HG02840 (cell line): Measurements from ENCODE around the gene KRTAP2-1.
"Not testable (repeated sequence)": the region's sequence is repeated elsewhere in the genome, so short reads cannot be mapped to it uniquely, and the experiment has no call there.

ENCODE experiments used
- ATAC-seq: cut with Tn5 transposase; IDR thresholded peaks from one replicate; pipeline ENCODE4 v1.9.1; 2021; ENCODE audit warnings: mild to moderate bottlenecking, moderate library complexity, moderate number of reproducible peaks; ENCODE audit not compliant: unreplicated experiment, low FRiP score

The KRTAP2-1 gene

DNA sequence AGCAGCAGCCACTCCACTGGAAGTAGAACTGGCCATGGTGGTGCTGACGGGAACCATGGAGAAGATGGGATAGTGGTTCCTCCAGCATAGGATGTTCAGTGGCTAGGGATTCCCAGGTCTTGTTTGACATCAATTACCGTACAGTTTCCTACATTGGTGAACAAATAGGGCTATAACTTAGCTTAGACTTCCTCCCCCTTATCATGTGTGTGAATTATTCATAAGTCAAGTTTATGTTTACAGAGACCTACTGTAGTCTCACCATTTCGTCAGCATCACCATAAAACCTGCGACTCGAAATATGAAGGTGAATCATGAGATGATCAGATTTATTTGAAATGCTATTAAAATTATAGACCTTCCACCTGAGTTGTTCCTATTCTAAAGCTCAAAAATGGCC is 11.6 kb upstream of the KRTAP2-1 start:
- ATAC-seq = no peak

DNA sequence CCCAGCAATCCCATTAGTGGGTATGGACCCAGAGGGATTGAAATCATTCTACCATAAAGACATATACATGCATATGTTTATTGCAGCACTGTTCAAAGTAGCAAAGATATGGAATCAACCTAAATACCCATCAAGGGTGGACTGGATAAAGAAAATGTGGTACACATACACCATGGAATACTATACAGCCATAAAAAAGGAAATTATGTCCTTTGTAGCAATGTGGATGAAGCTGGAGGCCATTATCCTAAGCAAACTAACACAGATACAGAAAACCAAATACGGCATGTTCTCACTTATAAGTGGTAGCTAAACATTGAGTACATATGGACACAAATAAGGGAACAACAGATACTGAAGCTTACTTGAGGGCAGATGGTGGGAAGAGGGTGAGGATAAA is 10.4 kb upstream of the KRTAP2-1 start:
- ATAC-seq = no peak

DNA sequence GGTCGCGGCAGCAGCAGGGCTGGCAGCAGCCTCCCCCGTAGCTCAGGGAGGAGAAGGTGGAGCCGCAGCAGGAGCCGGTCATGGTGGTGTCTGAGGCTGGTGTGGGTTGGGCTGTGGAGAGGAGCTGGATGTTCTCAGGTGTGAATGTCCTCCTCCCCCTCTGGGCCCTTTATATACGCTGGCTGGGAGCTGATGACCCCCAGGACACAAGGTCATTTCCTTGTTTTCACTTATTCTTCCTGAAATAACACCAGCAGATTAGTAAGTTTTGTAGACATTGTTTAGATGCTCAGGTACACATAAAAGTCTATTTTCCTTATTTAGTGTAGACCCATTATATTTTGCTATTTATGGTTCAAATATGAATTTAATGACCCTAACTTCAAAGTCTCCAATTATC is 8.0 kb upstream of the KRTAP2-1 start, which contains the start of gene KRTAP2-2:
TSS of gene KRTAP2-2 (minus strand) at position 101 of the 400 bp plus-strand sequence. CDS start at position 82, 19 bp downstream.
- not testable (repeated sequence) for ATAC-seq

DNA sequence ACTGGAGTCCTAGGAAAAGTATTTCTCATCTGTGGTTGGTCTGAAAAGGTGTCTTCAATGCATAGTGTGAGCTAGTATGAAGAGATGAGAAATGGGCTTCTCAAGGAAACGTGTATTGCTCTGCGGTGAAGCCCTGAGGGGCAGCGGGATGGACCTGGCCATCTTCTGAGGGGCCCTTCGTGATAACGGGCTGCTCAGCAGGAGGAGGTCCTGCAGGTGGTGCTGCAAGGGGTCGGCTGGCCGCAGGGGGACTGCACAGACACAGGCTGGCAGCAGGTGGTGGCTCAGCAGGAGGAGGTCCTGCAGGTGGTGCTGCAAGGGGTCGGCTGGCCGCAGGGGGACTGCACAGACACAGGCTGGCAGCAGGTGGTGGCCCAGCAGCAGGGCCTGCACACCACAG is 7.4 kb upstream of the KRTAP2-1 start:
- ATAC-seq = not testable (repeated sequence)

DNA sequence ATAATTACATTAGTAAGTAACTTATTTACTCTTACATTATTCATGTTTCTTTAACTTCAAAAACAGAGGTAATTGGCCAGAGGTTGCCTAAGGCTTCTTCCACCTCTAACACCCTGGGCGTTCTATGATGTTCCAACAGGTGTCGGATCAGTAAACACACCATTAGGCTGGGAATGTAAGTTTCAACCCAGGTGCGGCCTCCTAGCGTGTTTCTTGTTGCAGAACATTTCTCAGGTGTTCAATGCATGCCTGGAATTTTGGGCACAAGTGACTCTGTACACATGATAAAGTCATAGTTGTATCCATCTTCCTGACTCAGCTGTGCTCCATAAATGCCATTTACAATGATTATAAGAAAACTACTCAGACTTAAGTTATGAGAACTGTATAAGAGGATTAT is 6.9 kb upstream of the KRTAP2-1 start:
- ATAC-seq = no peak

DNA sequence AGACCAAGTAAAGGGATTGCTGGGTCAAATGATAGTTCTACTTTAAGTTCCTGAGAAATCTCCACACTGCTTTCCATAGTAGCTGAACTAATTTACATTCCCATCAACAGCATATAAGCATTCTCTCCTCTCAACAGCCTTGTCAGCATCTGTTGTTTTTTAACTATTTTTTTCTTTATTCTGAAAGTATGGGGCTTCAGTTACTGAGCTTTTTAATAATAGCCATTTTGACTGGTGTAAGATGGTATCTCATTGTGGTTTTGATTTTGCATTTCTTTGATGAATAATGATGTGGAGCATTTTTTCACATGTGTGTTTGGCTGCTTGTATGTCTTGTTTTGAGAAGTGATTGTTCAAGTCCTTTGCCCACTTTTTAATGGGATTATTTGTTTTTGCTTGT is 5.5 kb upstream of the KRTAP2-1 start:
- no peak for ATAC-seq

DNA sequence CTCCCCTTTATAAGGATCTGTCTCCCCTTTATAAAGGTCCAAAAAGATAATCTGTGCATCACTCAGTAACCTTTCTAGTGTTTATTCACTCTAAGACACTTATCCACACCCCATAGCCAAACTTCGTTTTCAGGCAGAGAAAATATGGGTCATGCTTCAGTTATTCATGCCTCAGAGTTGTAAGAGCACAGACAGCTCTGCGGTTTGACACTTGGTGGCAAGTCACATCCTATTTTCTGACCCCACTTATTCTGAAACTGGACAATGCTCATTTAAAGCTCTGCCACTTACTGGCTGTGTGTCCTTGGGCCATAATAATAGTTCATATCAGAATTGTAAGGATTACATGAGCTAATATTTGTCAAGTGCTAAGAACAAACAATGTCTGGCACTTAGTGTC is 2.0 kb upstream of the KRTAP2-1 start:
- ATAC-seq = no peak

DNA sequence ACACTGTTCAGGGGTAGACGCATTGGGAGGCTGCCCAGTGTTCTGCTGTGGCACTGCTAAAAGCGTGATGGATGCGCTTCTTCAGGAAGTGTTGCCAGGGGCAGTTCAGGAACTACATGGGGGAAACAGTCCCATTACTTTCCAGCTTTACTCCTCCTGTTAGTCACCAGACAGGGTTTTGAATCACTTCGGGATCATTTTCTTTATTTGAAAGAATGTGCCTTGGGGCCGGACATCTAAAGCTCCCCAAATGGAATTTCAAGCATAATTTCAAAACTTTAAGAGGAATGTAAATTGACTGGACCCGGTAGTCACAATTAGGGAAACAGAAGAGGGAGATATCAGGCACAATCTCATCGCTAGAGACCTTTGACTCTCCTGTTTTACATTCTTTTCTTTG is 1.3 kb upstream of the KRTAP2-1 start:
- ATAC-seq = no peak

DNA sequence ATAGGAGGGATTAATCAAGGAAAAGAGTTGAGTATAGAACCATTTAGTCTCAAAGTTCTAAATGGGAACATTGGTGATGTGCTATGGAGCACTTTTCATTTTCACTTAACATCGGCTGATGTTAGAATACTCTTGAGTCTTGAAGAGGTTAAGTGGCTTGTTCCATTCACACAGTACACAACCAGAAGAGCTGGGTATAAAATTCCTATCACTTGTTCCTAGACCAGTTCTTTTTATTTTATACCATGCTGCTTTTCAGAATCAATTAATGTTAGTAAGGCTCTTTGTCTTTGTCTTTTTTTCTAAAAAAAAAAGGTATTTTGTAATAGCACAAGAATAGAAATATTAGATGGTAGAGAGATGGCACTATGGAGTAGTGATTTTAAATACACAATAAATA is 4.2 kb downstream of the KRTAP2-1 start:
- no peak for ATAC-seq

DNA sequence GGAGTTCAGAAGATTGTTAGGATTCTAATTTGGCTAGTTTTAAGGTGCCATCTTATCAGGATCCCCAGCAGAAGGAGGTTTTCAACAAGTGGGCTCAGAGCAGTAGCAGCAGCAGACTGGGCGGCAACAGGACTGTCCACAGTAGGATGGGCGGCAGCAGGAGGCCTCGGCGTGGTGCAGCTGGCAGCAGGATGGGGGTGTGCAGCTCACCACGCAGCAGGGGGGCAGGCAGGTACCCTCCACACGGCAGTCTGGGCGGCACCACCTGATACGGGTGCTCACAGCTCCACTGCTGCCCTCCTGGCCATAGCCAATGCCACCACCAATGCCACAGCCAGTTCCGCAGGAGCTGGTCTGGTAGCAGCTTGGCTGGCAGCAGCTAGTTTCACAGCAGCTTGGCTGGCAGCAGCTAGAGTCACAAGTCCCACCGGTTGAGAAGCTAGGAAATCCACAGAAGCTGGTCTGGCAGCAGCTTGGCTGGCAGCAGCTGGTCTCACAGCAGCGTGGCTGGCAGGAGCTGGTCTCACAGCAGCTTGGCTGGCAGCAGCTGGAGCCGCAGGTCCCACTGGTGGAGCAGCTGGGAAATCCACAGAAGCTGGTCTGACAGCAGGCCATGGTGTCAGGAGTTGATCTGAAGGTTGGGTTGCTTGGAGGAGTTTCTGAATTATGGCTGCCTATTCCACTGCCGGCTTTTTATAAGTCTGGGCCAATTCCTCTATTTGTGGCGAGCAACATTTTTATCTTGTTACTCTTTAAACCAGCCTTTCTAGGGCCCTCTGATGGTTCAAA is 6.1 kb downstream of the KRTAP2-1 start, which contains the start of gene KRTAP1-1:
TSS of gene KRTAP1-1 (minus strand) at position 668 of the 789 bp plus-strand sequence. CDS start at position 615, 53 bp downstream.
- not testable (repeated sequence) for ATAC-seq

DNA sequence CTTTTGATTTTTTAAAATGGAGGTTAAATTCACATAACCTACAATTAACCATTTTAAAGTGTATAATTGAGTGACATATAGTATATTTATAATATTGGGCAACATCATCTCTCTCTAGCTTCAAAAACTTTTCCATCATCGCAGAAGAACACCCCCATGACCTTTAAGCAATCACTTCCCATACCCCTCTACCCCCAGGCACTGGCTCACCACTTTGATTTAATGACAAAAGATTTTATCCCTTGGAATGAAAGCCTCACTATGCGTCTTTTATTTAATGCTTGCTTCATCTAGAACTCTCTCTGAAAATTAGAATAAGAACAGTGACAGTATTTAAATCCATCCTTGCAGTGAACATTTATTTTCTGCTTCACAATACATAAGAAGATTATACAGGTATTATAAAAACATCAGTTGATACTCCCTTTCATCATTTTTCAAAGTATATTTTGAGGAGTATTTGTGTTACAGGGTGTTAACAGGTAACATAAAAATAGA is 9.2 kb downstream of the KRTAP2-1 start:
- ATAC-seq = no peak

DNA sequence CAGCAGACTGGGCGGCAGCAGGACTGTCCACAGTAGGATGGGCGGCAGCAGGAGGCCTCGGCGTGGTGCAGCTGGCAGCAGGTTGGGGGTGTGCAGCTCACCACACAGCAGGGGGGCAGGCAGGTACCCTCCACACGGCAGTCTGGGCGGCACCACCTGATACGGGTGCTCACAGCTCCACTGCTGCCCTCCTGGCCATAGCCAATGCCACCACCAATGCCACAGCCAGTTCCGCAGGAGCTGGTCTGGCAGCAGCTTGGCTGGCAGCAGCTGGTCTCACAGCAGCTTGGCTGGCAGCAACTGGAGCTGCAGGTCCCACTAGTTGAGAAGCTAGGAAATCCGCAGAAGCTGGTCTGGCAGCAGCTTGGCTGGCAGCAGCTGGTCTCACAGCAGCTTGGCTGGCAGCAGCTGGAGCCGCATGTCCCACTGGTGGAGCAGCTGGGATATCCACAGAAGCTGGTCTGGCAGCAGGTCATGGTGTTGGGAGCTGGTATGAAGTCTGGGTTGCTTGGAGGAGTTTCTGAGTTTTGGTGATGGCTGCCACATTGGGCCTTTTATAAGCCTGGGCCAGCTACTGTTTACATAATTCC is 12.7 kb downstream of the KRTAP2-1 start, which contains the start of gene KRTAP1-3:
TSS of gene KRTAP1-3 (minus strand) at position 529 of the 590 bp plus-strand sequence. CDS start at position 476, 53 bp downstream.
- ATAC-seq = not testable (repeated sequence)

DNA sequence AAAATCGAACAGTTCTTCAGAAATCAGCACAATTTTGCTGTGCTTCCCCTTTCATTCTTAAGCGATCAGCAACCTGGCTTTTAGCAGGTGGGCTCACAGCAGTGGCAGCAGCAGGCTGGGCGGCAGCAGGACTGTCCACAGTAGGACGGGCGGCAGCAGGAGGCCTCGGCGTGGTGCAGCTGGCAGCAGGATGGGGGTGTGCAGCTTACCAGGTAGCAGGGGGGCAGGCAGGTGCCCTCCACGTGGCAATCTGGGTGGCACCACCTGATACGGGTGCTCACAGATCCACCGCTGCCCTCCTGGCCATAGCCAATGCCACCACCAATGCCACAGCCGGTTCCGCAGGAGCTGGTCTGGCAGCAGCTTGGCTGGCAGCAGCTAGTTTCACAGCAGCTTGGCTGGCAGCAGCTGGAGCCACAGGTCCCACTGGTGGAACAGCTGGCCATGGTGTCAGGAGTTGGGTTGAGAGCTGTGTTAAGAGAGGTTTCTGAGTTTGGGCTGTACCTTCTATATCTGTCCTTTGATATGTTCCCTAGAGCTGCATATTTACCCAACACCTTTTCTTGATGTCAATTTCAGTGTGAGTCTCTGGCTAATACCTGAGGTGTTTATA is 17.4 kb downstream of the KRTAP2-1 start, which contains the start of gene KRTAP1-4:
TSS of gene KRTAP1-4 (minus strand) at position 563 of the 613 bp plus-strand sequence. CDS start at position 446, 117 bp downstream.
- no peak for ATAC-seq

DNA sequence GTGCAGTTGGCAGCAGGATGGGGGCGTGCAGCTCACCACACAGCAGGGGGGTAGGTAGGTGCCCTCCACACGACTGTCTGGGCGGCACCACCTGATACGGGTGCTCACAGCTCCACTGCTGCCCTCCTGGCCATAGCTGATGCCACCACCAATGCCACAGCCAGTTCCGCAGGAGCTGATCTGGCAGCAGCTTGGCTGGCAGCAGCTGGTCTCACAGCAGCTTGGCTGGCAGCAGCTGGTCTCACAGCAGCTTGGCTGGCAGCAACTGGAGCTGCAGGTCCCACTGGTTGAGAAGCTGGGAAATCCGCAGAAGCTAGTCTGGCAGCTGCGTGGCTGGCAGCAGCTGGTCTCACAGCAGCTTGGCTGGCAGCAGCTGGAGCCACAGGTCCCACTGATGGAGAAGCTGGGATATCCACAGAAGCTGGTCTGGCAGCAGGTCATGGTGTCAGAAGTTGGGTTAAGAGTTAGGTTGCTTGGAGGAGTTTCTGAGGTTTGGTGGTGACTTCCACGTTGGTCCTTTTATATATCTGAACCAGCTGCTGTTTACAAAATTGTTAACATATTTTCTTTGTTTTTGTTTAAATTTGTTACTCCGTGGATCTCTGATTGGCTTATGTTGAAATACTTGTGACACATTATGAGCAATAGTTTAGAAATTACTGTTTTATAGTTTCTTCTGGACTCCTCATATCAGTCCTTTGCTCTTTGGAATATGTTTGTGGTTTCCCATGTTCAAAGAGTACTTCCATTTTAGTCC is 20.2 kb downstream of the KRTAP2-1 start, which contains the start of gene KRTAP1-5:
TSS of gene KRTAP1-5 (minus strand) at position 494 of the 757 bp plus-strand sequence. CDS start at position 441, 53 bp downstream.
- no peak for ATAC-seq

DNA sequence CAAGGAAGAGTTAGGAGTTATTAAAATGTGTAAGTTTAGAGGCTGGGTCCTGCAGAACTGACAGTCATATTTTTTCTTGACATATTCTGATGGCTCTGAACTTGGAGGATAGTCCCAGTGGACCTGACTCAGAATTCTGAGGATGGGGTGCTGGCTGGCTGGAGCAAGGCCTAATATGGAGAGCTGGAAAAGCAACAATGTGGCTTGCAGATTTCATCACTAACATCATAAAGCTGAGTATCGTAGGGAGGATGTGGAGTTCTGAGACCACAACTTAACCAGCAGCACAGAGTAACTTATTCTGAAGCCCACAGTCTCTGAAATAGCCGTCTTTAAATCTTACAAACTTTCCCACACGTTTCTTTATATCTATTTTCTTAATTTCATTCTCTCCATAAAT is 22.4 kb downstream of the KRTAP2-1 start:
- ATAC-seq = no peak

DNA sequence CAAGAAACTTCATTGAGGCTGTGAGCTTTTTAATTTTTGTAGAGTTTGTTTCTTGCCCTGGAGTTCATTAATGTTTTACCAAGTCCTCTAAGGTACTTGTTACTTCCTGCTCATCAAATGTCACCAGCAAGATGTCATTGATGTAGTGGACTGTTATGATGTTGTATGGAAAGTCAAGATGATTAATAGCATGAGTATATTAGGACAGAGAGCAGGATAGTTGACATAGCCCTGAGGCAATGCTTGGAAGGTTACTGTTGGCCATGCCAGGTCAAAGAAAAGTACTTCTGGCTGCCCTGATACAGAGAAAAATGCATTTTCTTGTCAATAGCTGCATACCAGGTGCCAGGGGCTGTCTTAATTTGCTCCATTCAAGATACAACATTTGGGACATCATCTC is 26.8 kb downstream of the KRTAP2-1 start:
- ATAC-seq = no peak

DNA sequence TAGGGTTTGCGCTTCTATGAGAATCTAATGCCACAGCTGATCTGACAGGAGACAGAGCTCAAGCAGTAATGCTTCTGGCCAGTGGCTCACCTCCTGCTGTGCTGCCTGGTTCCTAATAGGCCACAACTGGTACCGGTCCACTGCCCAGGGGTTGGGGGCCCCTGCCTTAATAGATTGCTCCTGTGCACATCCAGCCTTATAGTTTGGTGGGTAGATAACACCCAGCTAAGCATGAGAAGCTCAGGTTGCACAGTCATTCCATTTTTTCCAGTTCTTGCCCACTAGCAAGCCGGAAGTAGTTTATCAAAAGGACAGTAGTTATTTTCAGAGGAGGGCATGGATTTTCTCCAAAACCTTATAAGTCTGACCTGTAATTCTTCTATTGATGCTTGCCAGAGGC is 27.7 kb downstream of the KRTAP2-1 start:
- no peak for ATAC-seq

DNA sequence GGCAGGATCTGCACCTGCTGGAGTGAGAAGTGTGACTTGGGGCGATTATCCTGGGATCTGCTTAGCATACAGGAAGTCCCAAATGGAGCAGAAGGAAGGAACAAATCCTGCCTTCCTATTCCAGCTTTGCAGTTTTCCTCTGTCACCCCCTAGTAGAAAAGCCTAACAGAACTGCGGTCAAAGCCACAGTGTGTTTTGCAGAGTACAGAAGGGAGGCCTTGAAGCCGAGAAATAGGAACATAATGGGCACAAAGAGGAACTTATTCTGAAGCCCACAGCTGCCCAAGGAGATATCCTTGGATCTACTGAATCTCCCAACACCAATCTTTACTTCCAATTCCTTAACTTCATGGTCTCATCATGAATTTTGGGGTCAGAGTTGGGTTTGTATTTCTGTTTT is 28.6 kb downstream of the KRTAP2-1 start:
- no peak for ATAC-seq

DNA sequence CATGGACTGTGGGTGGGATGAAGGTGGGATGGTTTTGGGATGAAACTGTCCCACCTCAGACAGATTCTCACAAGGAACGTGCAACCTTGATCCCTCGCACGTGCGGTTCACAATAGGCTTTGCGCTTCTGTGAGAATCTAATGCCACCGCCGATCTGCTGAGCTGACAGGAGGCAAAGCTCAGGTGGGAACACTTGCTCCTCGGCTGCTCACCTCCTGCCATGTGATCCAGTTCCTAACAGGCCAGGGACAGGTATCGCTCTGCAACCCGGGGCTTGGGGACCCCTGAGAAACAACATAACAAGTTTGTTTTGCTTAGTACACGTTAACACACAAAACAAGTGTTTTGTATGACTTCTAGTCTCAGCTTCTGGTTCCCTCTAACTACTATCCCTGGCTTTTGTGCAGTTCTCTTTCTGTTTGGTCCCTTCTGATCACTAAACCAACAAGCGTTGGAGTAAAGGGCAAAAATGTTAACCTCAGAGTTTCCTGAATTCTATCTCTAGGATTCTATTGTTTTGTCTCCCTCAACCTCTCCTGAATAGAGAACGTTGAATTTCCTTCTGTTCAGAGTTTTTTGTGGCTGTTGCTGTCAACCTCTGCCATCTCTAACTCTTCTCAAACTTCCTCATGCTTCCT is 30.4 kb downstream of the KRTAP2-1 start:
- ATAC-seq = no peak

DNA sequence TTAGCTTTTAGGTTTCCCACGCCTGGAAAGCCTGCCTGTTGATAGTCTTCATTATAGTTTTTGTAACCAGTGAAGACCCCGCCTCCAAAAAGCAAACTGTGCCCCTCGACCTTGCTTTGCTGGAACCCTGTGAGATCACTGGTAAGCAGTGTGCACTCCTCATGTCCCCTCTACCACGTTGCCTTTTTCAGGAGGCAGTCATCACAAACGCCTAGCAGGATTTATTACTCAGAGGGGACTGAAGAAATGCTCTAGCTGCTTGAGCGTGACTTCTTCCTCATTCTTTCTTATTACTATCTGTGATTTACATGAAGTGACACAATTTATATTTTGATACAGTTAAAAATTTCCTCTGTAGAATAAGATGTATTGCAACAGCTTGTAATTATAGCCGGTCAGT is 31.7 kb downstream of the KRTAP2-1 start:
- no peak for ATAC-seq
